Keratinocyte (primary cell): ENCODE data around the gene CIB4. TPM values are rescaled to one million over a fixed set of nuclear protein-coding genes. Genes with fewer than 3 reads are reported as not detected.

Experiments used
- DNase-seq: peaks from one replicate; pipeline ENCODE4 v3.0.0-alpha.2; 2011; ENCODE audit warnings: low read depth, missing footprints, low spot score
- FAIRE-seq: peaks from 2 replicates; lab custom pipeline; 2011; peaks lifted over from hg19 to GRCh38; lab: Jason Lieb, UNC
- H2AFZ ChIP-seq: 2 replicates; pipeline ENCODE4 v1.6.0; 2012; ENCODE audit warnings: low read length, control low read depth, inconsistent platforms; ENCODE audit not compliant: control insufficient read depth
- H3K27ac ChIP-seq: 2 replicates; pipeline ENCODE4 v1.5.1; 2011; ENCODE audit warnings: low read length; ENCODE audit not compliant: control insufficient read depth, insufficient read depth
- H3K27me3 ChIP-seq: 3 replicates; pipeline ENCODE4 v1.6.0; 2011; ENCODE audit warnings: low read length; ENCODE audit not compliant: control insufficient read depth, insufficient read depth; ENCODE audit errors: extremely low read depth
- H3K36me3 ChIP-seq, 2 experiments: 2 replicates in 1 of 2; 3 replicates in 1 of 2; pipeline ENCODE4 v1.5.1; 2011; ENCODE audit warnings: low read length in 2 of 2, mild to moderate bottlenecking in 1 of 2; ENCODE audit not compliant: control insufficient read depth in 2 of 2, insufficient read depth in 2 of 2; ENCODE audit errors: extremely low read depth in 1 of 2
- H3K4me1 ChIP-seq: 3 replicates; pipeline ENCODE4 v1.5.1; 2011; ENCODE audit warnings: low read length; ENCODE audit not compliant: control insufficient read depth, insufficient read depth; ENCODE audit errors: extremely low read depth
- H3K4me2 ChIP-seq: 3 replicates; pipeline ENCODE4 v1.6.0; 2011; ENCODE audit warnings: low read depth, low read length; ENCODE audit not compliant: control insufficient read depth, insufficient read depth; ENCODE audit errors: extremely low read depth
- H3K4me3 ChIP-seq, 3 experiments: fragments of 200-600 bp in 1 of 3; sonication (generic) in 1 of 3; 2 replicates in 2 of 3; 3 replicates in 1 of 3; pipeline ENCODE4 v1.5.1; 2011 to 2016; ENCODE audit warnings: low read length in 3 of 3, mild to moderate bottlenecking in 3 of 3, control low read depth in 2 of 3, inconsistent platforms in 1 of 3, low read depth in 1 of 3, mixed read lengths in 1 of 3, mixed run types in 1 of 3, moderate library complexity in 1 of 3; ENCODE audit not compliant: control insufficient read depth in 2 of 3, insufficient read depth in 2 of 3; ENCODE audit errors: extremely low read depth in 1 of 3
- H3K79me2 ChIP-seq: 2 replicates; pipeline ENCODE4 v1.6.0; 2012; ENCODE audit warnings: low read length; ENCODE audit not compliant: control insufficient read depth, insufficient read depth
- H3K9ac ChIP-seq: 3 replicates; pipeline ENCODE4 v1.6.0; 2011; ENCODE audit warnings: low read length; ENCODE audit not compliant: control insufficient read depth, insufficient read depth; ENCODE audit errors: extremely low read depth
- H3K9me1 ChIP-seq: 3 replicates; pipeline ENCODE4 v1.6.0; 2011; ENCODE audit warnings: low read length; ENCODE audit not compliant: control insufficient read depth, insufficient read depth; ENCODE audit errors: extremely low read depth
- H3K9me3 ChIP-seq: 2 replicates; pipeline ENCODE4 v1.5.1; 2012; ENCODE audit warnings: low read depth, low read length; ENCODE audit not compliant: control insufficient read depth
- H4K20me1 ChIP-seq: 3 replicates; pipeline ENCODE4 v1.6.0; 2011; ENCODE audit warnings: low read length; ENCODE audit not compliant: control insufficient read depth, insufficient read depth; ENCODE audit errors: extremely low read depth
- EZH2 ChIP-seq: IDR thresholded peaks from one replicate; pipeline ENCODE4 v1.6.1; 2012; ENCODE audit warnings: inconsistent platforms, mild to moderate bottlenecking, low read length, moderate library complexity
- dilution Hi-C: fragments of 300-500 bp; cut with MboI; formaldehyde crosslinking; loops from one replicate; pipeline ENCODE4 v1.7.0; 2020; ENCODE audit warnings: low sequenced_read_pairs; ENCODE audit not compliant: extremely low pct_ligation_motif_present
- polyA plus RNA-seq, 5 experiments: library from polyadenylated mRNA; depleted of rRNA in 3 of 5; stranded (reverse) in 3 of 5; stranded (forward) in 1 of 5; unstranded in 1 of 5; fragments of >200 nt; gene quantifications; 1 replicate in 1 of 5; 2 replicates in 3 of 5; 3 replicates in 1 of 5; pipeline versions ENCODE4 v1.2.1 to v1.2.3, GENCODE V29; 2011 to 2012; ENCODE audit warnings: missing spikeins in 2 of 5, low read depth in 1 of 5, low replicate concordance in 1 of 5
- TF ChIP-seq, protein P1 (sequence below), 3 experiments: IDR thresholded peaks in 1 of 3; conservative IDR thresholded peaks in 1 of 3; optimal IDR thresholded peaks in 1 of 3; 2 replicates in 2 of 3; 3 replicates in 1 of 3; pipeline versions ENCODE3 to v1.5.1; 2011; ENCODE audit warnings: low read length in 3 of 3, mild to moderate bottlenecking in 3 of 3, moderate library complexity in 2 of 3, control low read depth in 1 of 3, inconsistent platforms in 1 of 3; ENCODE audit not compliant: insufficient read depth in 2 of 3; ENCODE audit errors: extremely low read depth in 1 of 3

CIB4 gene
- polyA plus RNA-seq, 1 donor (not counting 4 experiments of a cell fraction or from before 2014, with no cell fraction given) = not detected

DNA sequence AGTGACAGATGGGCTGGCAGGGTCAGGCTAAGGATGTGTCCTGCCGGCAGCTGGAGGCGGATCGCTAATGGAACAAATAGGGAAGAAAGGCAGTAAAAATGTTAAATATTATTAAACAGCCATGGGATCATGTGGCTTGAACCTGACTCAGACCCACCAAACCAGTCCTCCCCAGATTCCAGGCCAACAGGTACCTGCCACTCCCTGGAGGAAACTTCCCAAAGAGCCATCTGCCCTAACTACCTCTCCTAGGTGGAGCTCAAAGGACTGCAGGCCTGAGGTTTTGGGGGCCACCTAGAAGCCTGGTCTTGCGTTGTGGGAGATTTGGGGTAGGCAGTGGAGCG is 34.3 kb downstream of the CIB4 start:
- no peaks in the 10 kb centered on the region for H3K9me1 ChIP-seq
- H3K4me1 ChIP-seq = peaks cover 13% of the 10 kb centered on the region
- H3K9me3 ChIP-seq = no peaks in the 10 kb centered on the region
- dilution Hi-C loops = no loop called here
- TF ChIP-seq EZH2 = no peak
- TF ChIP-seq, protein P1, sequence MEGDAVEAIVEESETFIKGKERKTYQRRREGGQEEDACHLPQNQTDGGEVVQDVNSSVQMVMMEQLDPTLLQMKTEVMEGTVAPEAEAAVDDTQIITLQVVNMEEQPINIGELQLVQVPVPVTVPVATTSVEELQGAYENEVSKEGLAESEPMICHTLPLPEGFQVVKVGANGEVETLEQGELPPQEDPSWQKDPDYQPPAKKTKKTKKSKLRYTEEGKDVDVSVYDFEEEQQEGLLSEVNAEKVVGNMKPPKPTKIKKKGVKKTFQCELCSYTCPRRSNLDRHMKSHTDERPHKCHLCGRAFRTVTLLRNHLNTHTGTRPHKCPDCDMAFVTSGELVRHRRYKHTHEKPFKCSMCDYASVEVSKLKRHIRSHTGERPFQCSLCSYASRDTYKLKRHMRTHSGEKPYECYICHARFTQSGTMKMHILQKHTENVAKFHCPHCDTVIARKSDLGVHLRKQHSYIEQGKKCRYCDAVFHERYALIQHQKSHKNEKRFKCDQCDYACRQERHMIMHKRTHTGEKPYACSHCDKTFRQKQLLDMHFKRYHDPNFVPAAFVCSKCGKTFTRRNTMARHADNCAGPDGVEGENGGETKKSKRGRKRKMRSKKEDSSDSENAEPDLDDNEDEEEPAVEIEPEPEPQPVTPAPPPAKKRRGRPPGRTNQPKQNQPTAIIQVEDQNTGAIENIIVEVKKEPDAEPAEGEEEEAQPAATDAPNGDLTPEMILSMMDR (optimal IDR thresholded peaks at IDR 0.05 in 1 of 3, IDR thresholded peaks at IDR 0.05 in 1 of 3, conservative IDR thresholded peaks at IDR 0.05 in 1 of 3; ENCODE audit: extremely low read depth in 1 of 3, insufficient read depth in 2 of 3, low read length in 3 of 3) = no peak
- no peak overlapping the region for H3K9ac ChIP-seq
- DNase-seq (peak; percentile 15), FAIRE-seq (no peak)
- H3K36me3 ChIP-seq = no peaks in the 10 kb centered on the region
- no peak overlapping the region for H2AFZ ChIP-seq
- H4K20me1 ChIP-seq = no peaks in the 10 kb centered on the region
- H3K27me3 ChIP-seq = peaks cover 5% of the 10 kb centered on the region
- no peak overlapping the region for H3K4me3 ChIP-seq
- H3K79me2 ChIP-seq = no peaks in the 10 kb centered on the region
- H3K4me2 ChIP-seq = peak overlapping the region; percentile 44
- H3K27ac ChIP-seq = no peak overlapping the region

DNA sequence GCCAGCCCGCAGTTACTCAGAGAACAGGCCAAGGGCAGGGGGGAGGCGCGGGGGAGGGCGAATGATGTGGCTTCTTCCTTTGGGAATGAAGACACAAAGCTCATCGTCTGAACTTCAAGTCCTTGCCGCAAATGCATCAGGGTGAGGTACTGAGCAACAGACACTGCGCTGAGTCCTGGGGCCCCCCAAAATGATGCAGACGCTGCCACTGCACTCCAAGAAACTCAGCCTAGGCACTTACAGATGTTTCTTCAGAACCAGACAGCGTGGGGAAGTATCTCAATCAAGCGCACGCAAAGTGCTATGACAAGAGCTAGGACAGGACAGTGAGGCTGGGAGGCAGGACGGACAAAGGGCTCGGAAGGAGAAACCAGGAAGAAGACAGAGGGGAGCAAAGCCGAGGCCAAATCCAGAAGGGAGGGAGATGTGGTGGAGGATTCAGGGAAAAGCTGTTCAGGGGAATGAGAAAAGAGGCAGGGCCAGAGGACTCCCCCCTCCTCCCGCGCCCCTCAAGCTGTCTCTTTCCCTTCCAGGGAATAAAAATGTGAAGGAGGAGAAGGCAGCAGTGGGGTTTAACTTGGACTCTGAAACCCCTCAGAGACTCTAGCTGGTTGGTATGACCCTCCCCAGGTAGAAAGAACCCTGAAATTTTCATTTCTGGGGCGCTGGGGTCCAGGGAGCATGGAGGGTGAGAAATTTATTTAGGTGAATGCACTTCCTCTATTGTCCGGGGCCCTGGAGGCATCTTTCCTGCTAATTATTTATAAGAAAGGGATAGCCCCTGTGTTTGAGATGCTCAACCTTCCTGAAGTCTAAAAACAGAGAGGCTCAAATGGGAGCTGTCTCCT is 34.9 kb downstream of the CIB4 start:
- no peak for FAIRE-seq
- no peak for DNase-seq
- H3K36me3 ChIP-seq = no peaks in the 10 kb centered on the region
- no peak overlapping the region for H3K9ac ChIP-seq
- no peak overlapping the region for H3K4me3 ChIP-seq
- no peaks in the 10 kb centered on the region for H3K9me1 ChIP-seq
- dilution Hi-C loops = no loop called here
- H4K20me1 ChIP-seq = no peaks in the 10 kb centered on the region
- H3K4me1 ChIP-seq = peaks cover 13% of the 10 kb centered on the region
- H3K27ac ChIP-seq = no peak overlapping the region
- H2AFZ ChIP-seq = no peak overlapping the region
- no peaks in the 10 kb centered on the region for H3K9me3 ChIP-seq
- H3K4me2 ChIP-seq = peak overlapping the region; percentile 44
- peaks cover 5% of the 10 kb centered on the region for H3K27me3 ChIP-seq
- TF ChIP-seq, protein P1 (optimal IDR thresholded peaks at IDR 0.05 in 1 of 3, IDR thresholded peaks at IDR 0.05 in 1 of 3, conservative IDR thresholded peaks at IDR 0.05 in 1 of 3; ENCODE audit: extremely low read depth in 1 of 3, insufficient read depth in 2 of 3, low read length in 3 of 3) = no peak
- H3K79me2 ChIP-seq = no peaks in the 10 kb centered on the region
